ENCODE data around the gene CDPF1. TPM values are rescaled to one million over a fixed set of nuclear protein-coding genes. Genes with fewer than 3 reads are reported as not detected.

The CDPF1 gene, protein sequence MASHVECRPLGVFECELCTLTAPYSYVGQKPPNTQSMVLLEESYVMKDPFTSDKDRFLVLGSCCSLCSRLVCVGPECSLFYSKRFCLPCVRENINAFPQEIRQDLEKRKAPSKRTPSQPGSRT
- 18.1 and 20.3 TPM in 2 replicates for total RNA-seq (2014; rRNA removed; shearing (Covaris generic))
- polyA plus RNA-seq (2015; cell fraction: cytosol; rRNA removed) = 18.8 and 20.5 TPM in 2 replicates
- polyA plus RNA-seq (2015; cell fraction: nucleus; rRNA removed) = 18.1 and 30.6 TPM in 2 replicates

DNA sequence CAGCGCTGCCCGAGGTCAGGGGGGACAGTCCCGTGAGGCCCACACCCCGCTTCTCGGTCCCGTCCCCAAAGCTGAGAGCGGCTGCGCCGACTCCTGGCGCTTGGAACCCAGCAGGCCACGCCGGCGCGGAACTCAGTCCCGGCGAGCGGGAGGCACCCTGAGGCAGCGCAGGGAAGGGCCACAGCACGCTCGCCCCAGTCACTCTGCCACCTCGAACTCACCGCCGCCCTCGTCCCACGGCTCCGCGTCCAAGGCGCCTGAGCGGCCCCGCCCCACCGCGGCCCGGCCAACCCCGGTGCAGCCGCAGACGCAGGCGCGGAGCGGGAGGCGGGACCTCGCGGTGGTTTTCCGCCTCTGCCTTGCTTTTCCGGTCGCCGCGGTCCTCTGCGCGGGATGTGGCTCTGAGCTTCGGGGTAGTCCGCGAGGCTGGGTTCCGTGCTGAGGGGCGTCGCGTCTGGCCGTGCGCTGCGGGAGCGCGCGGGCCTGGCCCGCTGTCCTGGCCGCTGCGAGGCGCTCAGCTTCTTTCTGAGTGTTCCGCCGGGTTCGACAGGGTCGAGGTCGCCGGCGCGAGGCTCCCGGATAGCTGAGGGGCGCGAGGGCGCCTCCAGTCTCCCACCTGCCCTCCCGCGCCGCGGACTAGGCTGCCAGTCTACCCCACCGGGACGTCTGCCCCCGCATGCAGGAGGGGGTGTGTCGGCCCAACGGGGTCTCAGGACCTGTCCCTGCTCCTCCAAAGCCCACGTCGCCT lies at the start of gene CDPF1:
Gene CDPF1, minus strand, starts transcription at position 259 of the 748 bp plus-strand sequence. CDS start 2,009 bp downstream, outside the sequence.
- peak; percentile 87 for DNase-seq (ENCODE audit: low read depth)

DNA sequence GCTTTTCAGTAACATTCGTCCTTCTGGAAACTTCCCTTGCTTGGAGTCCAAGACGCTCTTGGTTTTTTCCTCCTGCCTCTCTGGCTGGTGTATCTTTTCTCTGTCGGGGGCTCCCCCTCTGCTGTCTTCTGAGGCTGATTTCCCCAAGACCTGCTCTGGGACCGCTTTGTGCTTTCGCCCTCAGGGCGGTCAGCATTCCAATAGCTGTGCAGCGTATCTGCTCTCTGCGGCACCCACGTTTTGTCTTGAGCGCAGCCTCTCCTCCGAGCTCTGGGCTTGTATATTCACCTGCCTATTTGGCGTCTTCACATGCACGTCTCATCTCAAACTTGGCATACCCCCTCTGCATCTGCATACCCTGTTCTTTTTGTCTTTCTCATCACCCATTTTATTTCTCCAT lies 49.0 kb upstream of the CDPF1 start:
- no peak for DNase-seq (ENCODE audit: low read depth)

DNA sequence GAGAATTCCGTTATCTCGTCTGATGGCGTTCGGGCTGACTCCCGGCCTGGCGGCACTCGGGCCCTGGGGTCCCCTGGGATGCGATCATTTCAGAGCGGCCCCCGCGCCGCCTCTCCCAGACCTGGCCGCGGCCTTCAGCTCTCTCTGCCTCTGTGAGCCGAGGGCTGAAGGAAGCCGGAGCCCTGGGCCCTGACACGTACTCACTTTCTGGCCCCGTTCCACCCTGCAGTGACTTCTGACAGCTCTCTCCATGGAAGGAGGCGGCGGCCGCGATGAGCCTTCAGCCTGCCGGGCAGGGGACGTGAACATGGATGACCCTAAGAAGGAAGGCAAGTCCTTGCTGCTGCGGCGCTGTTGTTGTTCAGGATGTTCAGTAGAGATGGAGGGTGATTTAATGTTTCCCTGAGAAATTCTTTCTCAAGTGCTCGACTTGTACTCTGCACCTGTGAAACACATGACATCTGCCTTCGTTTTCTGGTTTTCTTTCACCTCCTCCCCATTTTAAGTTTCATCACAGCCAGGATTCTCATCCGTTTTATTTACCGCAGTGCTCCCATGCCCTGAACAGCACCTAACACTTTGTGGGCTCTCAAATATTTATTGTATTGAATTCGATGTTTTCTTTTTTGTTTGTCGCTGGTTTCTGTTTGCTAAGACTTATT lies 47.2 kb upstream of the CDPF1 start:
- peak; percentile 42 for DNase-seq (ENCODE audit: low read depth)

DNA sequence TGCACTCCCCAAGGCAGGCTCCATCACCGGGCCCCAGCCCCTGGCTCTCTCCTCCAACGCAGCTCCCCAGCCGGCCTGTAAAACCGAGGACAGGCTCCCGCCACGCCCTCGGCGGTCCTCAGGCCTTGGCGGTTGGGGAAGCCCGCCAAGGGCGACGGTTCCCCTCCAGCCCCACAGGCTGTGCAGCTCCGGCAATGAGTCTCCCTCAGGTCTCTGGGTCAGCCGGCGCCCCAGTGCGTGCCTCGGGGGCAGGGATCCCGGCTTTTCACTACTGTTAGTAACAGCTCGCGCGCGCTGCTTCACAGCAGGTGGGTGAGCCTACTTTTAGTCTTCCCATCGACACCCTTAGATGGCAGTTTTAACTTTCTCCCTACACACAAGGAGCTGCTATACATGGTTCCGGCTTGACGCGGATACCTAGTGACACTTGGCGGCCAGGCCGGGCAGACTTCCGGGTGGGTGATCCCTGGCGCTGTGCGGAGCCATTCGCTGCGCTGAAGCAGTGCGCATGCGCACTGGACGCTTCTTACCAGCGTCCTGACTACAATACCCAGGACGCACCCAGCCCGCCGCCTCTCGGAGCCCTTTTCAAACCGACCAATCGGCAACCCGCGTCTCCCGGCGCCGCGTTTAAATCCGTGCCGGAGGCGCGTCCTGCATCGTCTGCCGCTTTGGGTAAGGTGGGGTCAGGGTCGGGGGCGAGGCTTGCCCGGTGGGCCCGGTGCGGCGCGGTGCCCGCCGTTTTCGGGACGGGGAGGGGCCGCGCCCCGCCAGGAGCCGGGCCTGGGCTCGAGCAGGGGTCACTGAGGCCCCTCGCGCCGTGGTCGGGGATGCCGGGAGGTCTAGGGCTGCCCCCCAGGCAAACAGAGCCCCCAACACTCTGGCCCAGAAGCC lies 46.4 kb upstream of the CDPF1 start, which contains the start of gene GTSE1:
Gene GTSE1, plus strand, starts transcription at position 614 of the 894 bp plus-strand sequence. CDS start 531 bp downstream, outside the sequence.
- DNase-seq (ENCODE audit: low read depth) = peak; percentile 98

DNA sequence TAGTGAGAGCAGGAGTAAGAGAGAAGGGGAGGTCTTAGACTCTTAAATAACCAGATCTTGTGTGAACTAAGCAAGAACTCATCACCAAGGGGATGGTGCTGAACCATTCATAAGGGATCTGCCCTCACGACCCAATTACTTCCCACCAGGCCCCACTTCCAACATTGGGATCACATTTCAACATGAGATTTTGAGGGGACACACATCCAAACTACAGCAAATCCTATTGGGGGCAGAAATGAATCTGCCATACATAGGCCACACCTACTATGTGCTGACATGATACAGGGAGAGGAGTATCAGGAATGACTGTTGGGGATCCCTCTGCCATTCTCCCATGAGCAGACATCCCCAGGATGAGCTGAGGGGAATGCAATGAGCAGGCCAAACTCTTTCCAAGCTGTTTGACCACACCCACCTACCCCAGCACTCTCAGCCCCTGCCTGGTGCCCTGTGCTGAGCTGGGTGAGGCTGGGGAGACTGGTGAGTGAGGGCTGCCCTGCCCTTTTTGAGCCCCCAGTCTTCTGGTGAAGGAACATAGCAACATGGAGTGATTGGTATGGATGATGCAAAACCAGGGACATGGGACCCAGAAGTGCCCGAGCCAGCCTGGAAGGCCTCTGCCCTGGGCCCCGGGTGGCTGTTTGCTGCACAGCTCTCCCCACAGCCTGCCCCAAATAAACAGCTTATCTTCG lies 45.3 kb upstream of the CDPF1 start:
- no peak for DNase-seq (ENCODE audit: low read depth)

DNA sequence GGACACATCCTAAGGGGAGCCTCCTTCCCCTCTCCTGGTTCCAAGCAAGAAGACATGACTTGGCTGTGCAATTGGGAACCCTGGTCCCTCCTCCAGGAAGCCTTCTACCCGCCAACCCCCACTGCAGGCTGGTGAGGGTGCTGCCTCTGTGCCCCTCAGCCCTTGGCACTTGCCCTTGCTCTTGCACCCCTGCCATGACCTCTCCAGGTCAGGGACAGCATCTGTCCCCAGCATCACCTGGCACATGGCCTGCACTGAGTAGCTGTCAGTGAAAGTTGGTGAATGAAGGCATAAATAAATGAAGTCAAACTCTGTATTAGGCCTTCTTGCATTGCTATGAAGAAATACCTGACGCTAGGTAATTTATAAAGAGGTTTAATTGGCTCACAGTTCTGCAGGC lies 44.7 kb upstream of the CDPF1 start:
- no peak for DNase-seq (ENCODE audit: low read depth)

DNA sequence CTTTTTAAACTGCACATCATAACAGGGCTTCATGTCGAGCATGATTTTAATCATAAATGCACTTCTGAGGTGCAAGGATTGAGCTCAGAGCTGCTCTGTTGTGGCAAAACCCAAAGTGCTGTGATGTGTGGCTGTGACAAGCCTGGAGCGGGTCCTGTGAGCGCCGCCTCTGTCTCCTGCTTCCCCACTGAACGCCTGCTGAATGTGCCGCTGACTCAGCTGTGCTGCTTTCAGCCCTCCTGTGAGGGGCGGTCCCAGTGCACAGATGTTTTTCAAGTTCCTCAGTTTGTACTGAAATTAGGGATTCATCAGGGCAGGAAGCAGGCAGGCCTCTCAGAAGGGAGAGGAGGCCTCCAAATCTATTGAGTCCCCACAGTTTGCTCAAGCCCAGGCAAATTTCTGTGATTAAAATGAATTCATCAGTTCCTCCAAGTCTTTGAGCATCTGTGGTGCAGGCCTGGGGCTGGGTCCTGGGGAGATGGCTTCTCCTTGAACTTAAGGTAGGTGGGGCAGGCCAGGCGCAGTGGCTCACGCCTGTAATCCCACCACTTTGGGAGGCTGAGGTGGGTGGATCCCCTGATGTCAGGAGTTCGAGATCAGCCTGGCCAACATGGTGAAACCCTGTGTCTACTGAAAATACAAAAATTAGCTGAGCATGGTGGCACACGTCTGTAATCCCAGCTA lies 43.6 kb upstream of the CDPF1 start:
- no peak for DNase-seq (ENCODE audit: low read depth)

DNA sequence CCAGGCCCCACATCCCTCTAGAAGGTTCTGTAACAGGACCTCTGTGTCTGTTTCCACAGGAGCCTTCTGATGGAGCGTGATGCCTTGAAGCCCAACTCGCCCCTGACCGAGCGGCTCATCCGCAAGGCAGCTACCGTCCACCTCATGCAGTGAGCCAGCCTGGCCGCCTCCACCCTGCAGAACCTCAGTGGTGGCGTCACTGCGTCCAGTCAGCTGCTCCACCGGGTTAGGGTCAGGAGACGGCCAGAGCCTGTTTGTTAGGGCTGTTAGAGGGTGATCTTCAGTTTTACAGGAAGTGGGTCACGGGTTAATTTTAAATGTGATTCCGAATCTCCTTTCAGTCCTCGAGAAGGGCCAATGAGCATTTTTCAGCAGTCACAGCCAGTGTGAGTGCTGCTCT lies 42.6 kb upstream of the CDPF1 start:
- DNase-seq (ENCODE audit: low read depth) = no peak

DNA sequence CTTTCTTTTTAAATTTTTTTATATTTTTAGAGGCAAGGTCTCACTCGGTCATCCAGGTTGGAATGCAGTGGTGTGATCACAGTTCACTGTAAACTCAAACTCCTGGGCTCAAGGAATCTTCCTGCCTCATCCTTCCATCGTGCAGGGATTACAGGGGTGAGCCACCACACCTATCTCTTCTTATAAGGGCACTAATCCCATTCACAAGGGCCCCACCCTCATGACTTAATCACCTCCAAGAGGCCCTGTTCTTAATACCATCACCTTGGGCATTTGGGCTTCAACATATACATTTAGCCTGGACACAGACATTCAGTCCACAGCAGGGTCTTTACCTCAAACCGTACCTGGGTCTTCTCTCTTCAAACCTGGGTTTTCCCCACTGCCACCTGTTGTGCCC lies 42.1 kb upstream of the CDPF1 start:
- DNase-seq (ENCODE audit: low read depth) = no peak

DNA sequence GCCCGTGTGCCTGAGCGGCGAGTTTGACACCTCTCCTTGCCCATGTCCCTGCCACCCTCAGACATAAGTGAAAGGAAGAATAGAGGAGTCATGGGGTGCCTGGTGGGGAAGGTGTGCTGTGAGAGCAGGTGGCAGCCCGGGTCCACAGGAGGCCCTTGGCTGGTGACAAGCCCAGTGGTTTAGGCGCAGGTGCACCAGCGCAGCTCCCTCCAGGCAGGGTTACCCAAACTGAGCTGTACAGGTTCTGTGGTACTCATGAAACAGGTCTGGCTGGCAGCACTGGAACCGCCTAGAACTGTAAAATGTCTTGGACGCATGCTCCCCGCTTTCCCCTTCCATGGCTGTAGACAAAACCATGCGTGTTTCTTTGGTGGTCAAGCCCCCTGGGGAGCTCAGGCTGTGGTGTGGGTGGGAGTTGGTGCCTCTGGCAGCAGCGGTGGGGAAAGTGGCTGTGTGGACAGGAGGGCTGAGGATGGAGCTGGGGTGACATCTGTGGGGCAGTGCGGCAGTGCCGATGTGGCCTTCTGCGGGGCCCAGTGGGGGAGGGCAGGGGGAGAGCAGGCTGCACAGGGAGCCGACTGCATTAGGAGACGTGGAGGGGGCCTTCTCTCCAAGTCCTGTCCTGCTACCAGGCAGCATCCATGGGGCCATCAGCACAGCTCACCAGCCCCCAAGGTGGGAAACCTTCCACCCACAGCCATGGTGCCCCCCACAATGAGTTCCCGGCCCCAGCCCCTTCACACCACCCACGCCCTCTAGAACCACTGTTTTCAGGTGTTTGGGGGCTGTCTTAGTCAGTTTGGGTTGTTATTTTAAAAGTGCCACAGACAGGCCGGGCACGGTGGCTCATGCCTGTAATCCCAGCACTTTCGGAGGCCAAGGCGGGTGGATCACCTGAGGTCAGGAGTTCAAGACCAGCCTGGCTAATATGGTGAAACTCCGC lies 41.0 kb upstream of the CDPF1 start:
- DNase-seq (ENCODE audit: low read depth) = no peak

DNA sequence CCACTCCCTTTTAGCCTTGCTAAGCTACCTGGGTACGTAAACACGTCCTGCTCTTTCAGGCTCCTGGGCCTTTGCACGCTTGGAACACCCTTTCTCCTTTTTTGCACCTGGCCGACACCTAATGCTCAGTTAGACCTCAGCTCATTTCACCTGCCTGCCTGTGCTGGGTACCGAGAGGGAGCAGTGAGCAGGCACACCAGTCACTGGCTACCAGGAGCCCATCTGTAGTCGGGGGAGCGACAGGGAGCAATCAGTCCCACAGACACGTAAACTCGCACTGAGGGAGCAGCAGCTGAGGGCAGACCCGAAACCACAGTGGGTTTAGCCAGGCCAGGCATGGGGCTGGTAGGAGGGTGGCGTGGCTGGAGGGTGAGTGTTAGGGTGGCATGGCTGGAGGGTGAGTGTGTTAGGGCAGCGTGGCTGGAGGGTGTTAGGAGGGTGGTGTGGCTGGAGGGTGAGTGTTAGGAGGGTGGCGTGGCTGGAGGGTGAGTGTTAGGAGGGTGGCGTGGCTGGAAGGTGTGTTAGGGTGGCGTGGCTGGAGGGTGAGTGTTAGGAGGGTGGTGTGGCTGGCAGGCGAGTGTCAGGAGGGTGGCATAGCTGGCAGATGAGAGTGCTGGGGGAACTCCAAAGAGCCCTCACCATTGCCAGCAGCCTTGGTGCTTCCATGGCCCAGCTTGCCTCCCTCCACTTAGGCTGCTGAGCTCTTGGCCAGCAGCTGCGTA lies 40.2 kb upstream of the CDPF1 start:
- no peak for DNase-seq (ENCODE audit: low read depth)

DNA sequence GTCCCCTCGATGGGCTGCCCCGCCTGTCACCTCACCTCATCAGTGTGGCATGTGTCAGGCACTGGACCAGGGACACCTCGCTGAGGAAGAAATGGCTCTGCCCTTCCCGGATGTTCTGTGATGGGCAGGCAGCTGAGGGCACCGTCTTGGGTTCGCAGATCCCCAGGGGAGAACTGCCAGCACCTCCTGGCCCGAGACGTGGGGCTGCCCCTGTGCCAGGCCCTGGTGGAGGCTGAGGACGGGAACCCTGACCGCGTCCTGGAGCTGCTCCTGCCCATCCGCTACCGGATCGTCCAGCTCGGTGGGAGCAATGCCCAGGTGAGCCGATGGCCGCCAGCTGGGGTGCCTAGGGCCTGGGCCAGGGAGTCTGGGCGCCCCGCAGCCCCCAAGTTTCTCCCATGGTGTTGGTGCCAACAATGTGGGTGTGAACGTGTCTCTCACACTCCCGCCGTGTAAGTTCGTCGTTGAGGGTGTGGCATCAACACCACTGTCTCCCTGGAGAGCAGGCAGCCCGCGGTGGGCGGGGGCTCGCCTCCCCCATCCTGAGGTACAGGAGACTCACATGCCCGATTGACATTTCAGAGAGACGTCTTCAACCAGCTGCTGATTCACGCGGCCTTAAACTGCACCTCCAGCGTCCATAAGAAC lies 39.3 kb upstream of the CDPF1 start:
- DNase-seq (ENCODE audit: low read depth) = no peak

DNA sequence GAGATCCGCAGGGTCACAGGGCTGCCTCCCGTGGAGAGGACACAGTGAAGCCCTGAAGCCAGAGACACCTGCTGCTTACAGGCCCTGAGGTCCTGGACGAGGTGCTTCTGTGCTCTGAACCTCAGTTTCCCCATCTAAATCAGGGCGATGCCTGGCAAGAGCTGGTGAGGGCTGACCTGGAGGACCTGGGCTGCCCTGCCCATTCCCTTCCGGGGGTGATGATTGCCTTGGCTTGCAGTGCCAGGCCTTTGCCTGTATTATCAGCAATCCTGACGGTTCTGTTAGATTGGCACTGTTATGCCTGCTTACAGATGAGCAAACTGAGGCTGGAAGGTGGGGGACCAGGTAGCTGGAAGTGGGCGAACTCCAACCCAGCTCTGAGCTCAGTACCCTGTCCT lies 38.8 kb upstream of the CDPF1 start:
- no peak for DNase-seq (ENCODE audit: low read depth)

DNA sequence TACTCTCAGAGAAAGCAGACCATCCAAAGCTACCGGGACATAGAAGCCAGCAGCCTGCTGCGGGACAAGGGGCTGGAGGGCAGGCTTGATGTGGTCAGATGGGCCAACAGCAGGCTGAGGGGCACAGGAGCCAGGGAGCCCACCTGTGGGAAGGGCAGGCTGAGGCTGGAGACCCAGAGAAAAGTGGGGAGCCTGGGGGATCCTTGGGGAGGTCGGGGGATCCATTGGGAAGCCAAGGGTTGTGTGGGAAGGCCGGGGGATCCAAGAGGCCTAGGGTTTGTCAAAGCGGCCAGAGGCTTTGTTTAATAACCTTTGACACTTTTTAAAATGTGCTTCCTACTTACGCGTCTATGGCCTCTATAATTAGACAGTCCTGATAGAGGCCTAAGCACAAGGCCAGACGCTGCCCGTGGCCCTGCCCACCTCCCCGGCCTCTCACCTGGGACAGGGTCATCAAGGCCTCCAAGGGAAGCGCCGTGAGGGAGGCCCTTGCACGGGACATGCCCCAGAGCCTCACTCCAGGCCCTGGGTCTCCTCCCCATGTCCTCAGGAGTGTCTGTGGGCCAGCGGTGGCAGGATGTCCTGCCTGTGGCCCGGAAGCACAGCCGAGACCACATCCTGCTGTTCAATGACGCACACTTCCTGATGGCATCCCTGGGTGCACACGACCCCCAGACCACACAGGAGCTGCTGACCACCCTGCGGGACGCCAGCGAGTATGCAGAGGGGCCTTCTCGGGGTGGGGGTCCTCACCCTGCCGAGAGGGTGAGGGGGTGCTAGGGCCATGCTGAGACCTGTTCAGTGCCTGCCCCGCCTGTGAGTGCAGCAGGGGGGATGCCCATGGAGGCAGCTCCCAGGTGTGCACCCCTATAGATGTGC lies 38.0 kb upstream of the CDPF1 start:
- peak; percentile 52 for DNase-seq (ENCODE audit: low read depth)

DNA sequence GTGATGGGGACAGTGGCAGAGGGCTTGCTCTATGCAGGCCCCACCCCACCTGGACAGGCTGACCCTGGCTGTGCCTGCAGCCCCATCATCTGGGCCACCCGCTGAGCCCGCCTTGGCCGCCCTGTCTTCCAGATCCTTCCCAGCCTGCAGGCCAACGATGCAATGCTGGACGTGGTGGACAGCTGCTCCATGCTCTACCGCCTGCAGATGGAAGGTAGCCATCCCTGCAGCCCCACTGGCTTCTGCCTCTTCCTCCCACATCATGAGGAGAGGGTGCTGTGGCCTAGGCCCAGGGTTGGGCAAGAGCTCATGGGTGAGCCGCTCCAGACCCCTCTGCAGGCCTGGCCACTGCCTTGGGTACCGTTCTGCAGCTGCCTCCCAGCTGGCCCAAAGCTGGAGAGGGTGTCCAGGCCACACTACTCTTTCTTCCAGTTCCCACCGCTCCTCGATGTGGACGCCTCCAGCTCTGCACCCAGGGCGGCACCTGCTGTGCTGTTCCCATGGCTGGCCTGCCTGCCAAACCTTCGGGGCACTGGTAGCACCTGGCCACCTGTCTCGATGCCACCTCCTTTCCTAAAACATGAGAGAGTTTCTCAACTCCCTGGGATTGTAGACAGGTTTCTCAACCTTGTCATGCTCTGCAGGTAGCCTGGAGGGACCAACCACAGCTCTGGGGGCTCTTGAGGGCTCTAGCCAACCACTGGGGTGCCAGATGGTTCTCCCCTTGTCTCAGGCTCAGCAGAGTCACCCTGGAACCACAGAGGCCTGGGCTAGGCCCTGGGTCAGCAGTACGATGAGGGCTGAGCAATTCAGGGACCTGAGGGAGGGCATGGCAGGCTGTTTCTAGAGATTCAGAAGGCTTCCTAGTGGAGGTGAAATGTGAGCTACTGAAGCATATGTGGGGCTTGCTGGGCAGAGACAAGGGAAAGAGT lies 37.1 kb upstream of the CDPF1 start:
- DNase-seq (ENCODE audit: low read depth) = no peak

DNA sequence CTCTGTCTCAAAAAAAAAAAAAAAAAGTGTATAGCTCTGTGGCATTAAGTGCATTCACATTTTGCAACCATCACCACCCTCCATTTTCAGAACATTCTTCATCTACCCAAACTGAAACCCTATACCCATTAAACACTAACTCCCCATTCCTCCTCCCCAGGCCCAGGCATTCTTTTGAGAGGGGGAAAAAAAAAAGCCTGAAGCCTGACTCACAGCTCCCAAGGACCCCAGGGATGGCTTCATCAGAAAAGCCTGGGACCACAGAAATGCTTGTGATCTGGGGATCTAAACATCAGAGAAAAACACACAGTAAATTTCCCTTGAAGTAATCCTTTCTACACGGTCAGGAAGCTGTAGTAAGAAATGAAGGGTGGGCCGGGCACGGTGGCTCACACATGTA lies 35.9 kb upstream of the CDPF1 start:
- no peak for DNase-seq (ENCODE audit: low read depth)

Data from HT1080 (cell line).